Activated T-helper 1 cell treated with anti-CD3 and anti-CD28 coated beads, Interleukin-12 subunit alpha, Interleukin-12 subunit beta, Interleukin-2, Interleukin-4 antibody, amounts not matched to agents 30 ng/mL and 10 ng/mL and 1 ng/mL, durations not matched to agents 14 hours and 24 hours and 36 hours (primary cell): ENCODE data around the gene ACADVL. TPM values are rescaled to one million over a fixed set of nuclear protein-coding genes. Genes with fewer than 3 reads are reported as not detected.

Source experiments
- DNase-seq: peaks from one replicate; pipeline ENCODE4 v3.0.0; 2021; ENCODE audit warnings: low spot score
- H3K27ac Mint-ChIP-seq: one replicate; pipeline ENCODE4 v1.8.0; 2021; ENCODE audit warnings: mild to moderate bottlenecking, mixed read lengths
- H3K27me3 Mint-ChIP-seq: one replicate; pipeline ENCODE4 v1.8.0; 2022; ENCODE audit warnings: mild to moderate bottlenecking, moderate library complexity, mixed read lengths; ENCODE audit not compliant: insufficient read depth
- H3K36me3 Mint-ChIP-seq: one replicate; pipeline ENCODE4 v1.8.0; 2021; ENCODE audit warnings: low read depth, mixed read lengths
- H3K4me1 Mint-ChIP-seq: one replicate; pipeline ENCODE4 v1.8.0; 2021; ENCODE audit warnings: low read depth, mixed read lengths
- H3K4me3 Mint-ChIP-seq: one replicate; pipeline ENCODE4 v1.8.0; 2021; ENCODE audit warnings: mild to moderate bottlenecking, moderate library complexity, mixed read lengths
- H3K9me3 Mint-ChIP-seq: one replicate; pipeline ENCODE4 v1.8.0; 2021; ENCODE audit warnings: mixed read lengths
- intact Hi-C: fragments of 100-400 bp; cut with micrococcal nuclease; formaldehyde crosslinking; loops from one replicate; pipeline ENCODE4 v1.15.1; 2024
- total RNA-seq: library from RNA; stranded (reverse); gene quantifications from 2 replicates; pipeline ENCODE4 v1.2.3, GENCODE V29; 2022

The ACADVL gene
- total RNA-seq, 1 donor from 2014 or later: 294 TPM

GRCh38 chr17:7196651-7197401, 22.9 kb upstream of the ACADVL start:
- H3K4me1 Mint-ChIP-seq: no peaks in the 10 kb centered on the region
- intact Hi-C loops: no loop called here
- H3K27ac Mint-ChIP-seq: no peak overlapping the region
- no peak overlapping the region for H3K4me3 Mint-ChIP-seq
- no peak for DNase-seq
- no peaks in the 10 kb centered on the region for H3K9me3 Mint-ChIP-seq
- H3K27me3 Mint-ChIP-seq: no peaks in the 10 kb centered on the region
- peaks cover 5% of the 10 kb centered on the region for H3K36me3 Mint-ChIP-seq

DNA sequence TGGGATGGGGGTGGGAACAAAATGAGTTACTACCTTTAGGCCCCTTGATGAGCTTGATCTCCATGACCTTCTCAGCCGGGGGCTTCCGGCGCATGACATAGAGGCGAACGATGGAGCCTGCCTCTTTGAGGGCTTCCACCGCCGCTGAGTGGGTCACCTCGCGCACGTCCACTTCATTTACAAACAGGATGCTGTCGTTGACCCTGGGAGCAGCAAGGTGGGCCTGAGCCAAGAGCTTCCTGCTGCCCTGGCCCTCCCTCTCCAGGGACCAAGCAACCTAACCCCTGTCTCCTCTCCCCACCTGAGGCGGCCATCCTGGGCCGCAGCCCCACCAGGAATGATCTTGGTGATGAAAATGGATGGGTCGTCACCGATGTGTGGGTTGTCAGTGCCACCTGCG, 16.3 kb upstream of the ACADVL start:
- H3K4me1 Mint-ChIP-seq: peaks cover 23% of the 10 kb centered on the region
- peak overlapping the region; percentile 30 for H3K4me3 Mint-ChIP-seq
- peak overlapping the region; percentile 42 for H3K27ac Mint-ChIP-seq
- peaks cover 5% of the 10 kb centered on the region for H3K36me3 Mint-ChIP-seq
- H3K9me3 Mint-ChIP-seq: no peaks in the 10 kb centered on the region
- no peak for DNase-seq
- H3K27me3 Mint-ChIP-seq: no peaks in the 10 kb centered on the region
- intact Hi-C loops: no loop called here

DNA sequence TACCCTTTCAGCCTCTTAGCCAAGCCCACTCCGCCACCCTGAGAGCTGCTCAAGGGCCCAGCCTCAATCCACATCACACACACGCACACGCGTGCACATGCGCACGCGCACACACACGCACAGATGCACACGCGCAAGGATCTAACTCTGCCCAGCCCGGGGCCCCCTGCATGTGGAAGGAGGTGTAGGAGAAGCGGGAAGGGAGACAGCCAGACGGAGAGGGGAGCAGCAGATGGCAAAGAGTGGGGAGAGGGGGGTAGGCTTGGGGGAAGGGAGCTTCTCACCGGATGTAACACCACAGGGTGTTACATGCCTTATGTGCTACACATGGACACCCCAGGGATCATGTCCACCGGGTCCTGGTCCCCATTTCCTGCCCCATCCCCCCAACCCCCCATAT, 15.4 kb upstream of the ACADVL start:
- Mint-ChIP-seq H3K36me3 (peaks cover 5% of the 10 kb centered on the region), H3K27ac (peak overlapping the region; percentile 86), H3K9me3 (no peaks in the 10 kb centered on the region), H3K27me3 (no peaks in the 10 kb centered on the region), H3K4me3 (peak overlapping the region; percentile 85), H3K4me1 (peaks cover 23% of the 10 kb centered on the region)
- intact Hi-C loops: loop anchor here (2.0 kb wide), 1 partner anchor 14 kb away; the partner anchor contains the start of genes ACADVL and DLG4
- no peak for DNase-seq

- Mint-ChIP-seq H3K27me3 (peaks cover 2% of the 10 kb centered on the region), H3K4me1 (peaks cover 24% of the 10 kb centered on the region), H3K9me3 (no peaks in the 10 kb centered on the region), H3K4me3 (peak overlapping the region; percentile 85), H3K36me3 (peaks cover 5% of the 10 kb centered on the region), H3K27ac (peak overlapping the region; percentile 86)
- intact Hi-C loops: loop anchor here (1.0 to 2.0 kb wide), 4 partner anchors 9 to 34 kb away; partner anchors contain the start of genes ACADVL, DLG4, DVL2 and PHF23
- DNase-seq: peak; percentile 92
These were observed 14.8 kb upstream of the ACADVL start for GRCh38 chr17:7204828-7205461.

DNA sequence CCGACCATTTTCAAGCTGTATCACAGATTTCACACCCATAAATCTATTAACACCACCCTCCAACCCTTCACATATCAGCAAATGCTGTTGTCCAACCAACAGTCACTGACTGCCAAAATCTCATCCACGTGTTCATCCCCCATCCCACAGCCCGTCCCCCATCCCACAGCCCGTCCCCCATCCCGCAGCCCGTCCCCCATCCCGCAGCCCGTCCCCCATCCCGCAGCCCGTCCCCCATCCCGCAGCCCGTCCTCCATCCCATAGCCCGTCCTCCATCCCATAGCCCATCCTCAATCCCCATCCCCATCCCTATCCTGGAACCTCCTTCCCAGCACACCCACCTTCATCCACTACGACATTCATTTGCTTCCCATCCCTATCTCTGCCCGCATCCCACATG, 14.2 kb upstream of the ACADVL start:
- peak overlapping the region; percentile 86 for H3K27ac Mint-ChIP-seq
- H3K36me3 Mint-ChIP-seq: peaks cover 5% of the 10 kb centered on the region
- peak overlapping the region; percentile 85 for H3K4me3 Mint-ChIP-seq
- peaks cover 29% of the 10 kb centered on the region for H3K4me1 Mint-ChIP-seq
- intact Hi-C loops: loop anchor here (1.0 to 2.0 kb wide), 4 partner anchors 9 to 34 kb away; partner anchors contain the start of genes ACADVL, DLG4, DVL2 and PHF23
- no peaks in the 10 kb centered on the region for H3K9me3 Mint-ChIP-seq
- DNase-seq: no peak
- H3K27me3 Mint-ChIP-seq: peaks cover 5% of the 10 kb centered on the region

DNA sequence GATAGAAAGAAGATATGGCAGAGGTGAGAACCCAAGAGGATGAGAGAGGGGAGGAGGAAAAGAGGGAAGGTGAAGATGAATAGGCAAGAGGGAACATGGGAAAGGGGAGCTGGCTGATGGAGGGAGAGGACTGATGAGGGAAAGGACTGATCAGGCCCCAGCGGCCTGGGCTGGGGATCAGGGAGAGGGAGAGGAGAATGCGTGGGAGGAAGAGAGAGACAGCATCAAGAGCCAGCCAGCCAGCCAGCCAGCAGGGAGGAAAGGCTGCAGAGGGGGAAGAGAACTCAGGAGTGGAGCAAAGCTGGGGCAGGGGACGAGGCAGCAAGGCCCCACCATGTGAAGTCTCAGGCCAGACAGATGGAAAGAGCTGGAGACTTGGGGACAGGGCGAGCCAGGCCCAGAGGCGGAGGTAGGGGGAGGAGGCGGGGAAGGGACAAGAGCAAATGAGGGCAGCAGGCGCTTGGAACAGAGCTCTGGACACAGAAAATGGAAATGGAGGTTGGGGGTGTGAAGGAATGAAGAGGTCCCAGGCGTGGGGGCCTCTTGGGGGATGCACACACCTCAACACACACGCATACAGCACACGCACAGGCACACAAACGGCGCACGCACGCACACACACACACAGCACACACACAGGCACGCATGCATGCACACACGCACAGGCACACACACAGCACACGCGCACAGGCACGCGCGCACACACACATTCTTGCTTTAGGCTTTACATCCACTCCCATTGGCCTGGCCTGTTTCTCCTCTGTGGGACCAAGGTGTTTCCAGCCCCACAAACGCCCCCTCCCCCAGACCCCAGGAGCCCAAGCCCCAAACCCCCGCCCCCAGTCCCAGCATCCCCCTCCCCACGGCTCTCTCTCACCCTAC, 12.4 kb upstream of the ACADVL start:
- no peaks in the 10 kb centered on the region for H3K9me3 Mint-ChIP-seq
- peak overlapping the region; percentile 42 for H3K27ac Mint-ChIP-seq
- peaks cover 4% of the 10 kb centered on the region for H3K36me3 Mint-ChIP-seq

DNA sequence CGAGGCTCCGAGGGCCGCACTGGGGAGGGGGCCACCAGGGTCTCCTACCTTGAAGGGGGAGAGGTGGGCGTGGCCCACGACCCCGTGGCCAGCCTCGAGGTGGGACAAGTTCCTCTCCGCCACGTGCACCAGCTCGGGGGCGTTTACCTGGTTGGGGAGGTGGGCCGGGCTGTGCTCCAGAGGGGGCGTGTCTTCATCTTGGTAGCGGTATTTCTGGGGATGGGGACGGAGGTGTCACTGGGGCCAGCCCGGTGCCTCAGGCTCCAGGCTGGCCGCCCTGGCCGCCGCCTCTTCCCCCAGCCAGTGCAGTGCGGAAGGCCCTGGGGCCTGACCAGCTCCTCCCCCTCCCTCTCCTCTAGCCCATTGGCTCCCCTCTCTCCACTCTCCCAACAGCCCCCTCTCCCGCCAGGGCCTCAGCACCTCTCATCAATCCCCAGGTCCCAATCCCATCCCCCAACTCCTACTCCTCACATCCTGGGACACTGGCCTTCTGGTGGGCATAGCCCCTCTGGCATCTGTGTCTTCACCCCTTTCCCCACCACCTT, 11.6 kb upstream of the ACADVL start:
- DNase-seq: no peak
- no peak overlapping the region for H3K27ac Mint-ChIP-seq
- H3K36me3 Mint-ChIP-seq: no peaks in the 10 kb centered on the region
- no peak overlapping the region for H3K4me3 Mint-ChIP-seq
- intact Hi-C loops: no loop called here
- H3K4me1 Mint-ChIP-seq: peaks cover 29% of the 10 kb centered on the region
- H3K9me3 Mint-ChIP-seq: no peaks in the 10 kb centered on the region
- H3K27me3 Mint-ChIP-seq: peaks cover 11% of the 10 kb centered on the region

More for the DNA sequence above, 12.4 kb upstream of the ACADVL start:
- peaks cover 11% of the 10 kb centered on the region for H3K27me3 Mint-ChIP-seq
- DNase-seq: no peak
- H3K4me1 Mint-ChIP-seq: peaks cover 29% of the 10 kb centered on the region
- intact Hi-C loops: no loop called here
- H3K4me3 Mint-ChIP-seq: peak overlapping the region; percentile 2

- no peak overlapping the region for H3K27ac Mint-ChIP-seq
- H3K36me3 Mint-ChIP-seq: no peaks in the 10 kb centered on the region
- peaks cover 37% of the 10 kb centered on the region for H3K4me1 Mint-ChIP-seq
- H3K4me3 Mint-ChIP-seq: no peak overlapping the region
- intact Hi-C loops: no loop called here
- DNase-seq: no peak
- peaks cover 11% of the 10 kb centered on the region for H3K27me3 Mint-ChIP-seq
- no peaks in the 10 kb centered on the region for H3K9me3 Mint-ChIP-seq
These were observed 10.8 kb upstream of the ACADVL start for GRCh38 chr17:7208754-7209460.

GRCh38 chr17:7211491-7212273, 8.1 kb upstream of the ACADVL start:
- H3K27me3 Mint-ChIP-seq: peaks cover 14% of the 10 kb centered on the region
- no peak for DNase-seq
- no peaks in the 10 kb centered on the region for H3K36me3 Mint-ChIP-seq
- H3K4me3 Mint-ChIP-seq: no peak overlapping the region
- intact Hi-C loops: loop anchor here (10.0 kb wide), 1 partner anchor 1813 kb away; the partner anchor contains the start of gene NTN1
- no peak overlapping the region for H3K27ac Mint-ChIP-seq
- H3K4me1 Mint-ChIP-seq: peaks cover 38% of the 10 kb centered on the region
- no peaks in the 10 kb centered on the region for H3K9me3 Mint-ChIP-seq

DNA sequence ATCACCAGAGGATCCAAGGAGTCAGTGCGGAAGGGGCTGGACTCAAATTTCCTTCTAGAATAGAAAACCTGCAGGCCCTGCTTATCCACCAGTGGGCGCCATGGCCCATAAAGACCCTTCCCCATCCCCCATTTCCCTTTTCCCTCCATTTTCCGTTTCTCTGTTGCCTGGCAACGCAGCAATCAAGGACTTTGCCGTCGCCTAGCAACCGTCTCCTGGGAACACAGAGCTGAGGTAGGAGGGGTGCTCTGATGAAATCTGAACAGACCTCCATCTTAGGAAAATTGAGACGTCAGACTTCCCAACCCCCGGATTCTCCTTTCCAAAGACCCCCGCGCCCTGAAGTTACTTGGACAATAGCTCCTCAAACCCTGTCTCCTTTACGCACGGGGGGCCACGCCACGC, 5.8 kb upstream of the ACADVL start:
- Mint-ChIP-seq H3K9me3 (no peaks in the 10 kb centered on the region), H3K36me3 (no peaks in the 10 kb centered on the region), H3K4me1 (peaks cover 48% of the 10 kb centered on the region), H3K27me3 (peaks cover 14% of the 10 kb centered on the region), H3K27ac (peak overlapping the region; percentile 98), H3K4me3 (peak overlapping the region; percentile 91)
- DNase-seq: peak; percentile 64
- intact Hi-C loops: loop anchor here (1.0 to 10.0 kb wide), 9 partner anchors 9 to 1811 kb away; partner anchors contain the start of genes EIF5A, NTN1, PHF23 and POLR2A
